GM21390 (cell line): ENCODE results near the gene VANGL2.

Experiments
- ATAC-seq: cut with Tn5 transposase; IDR thresholded peaks from one replicate; pipeline ENCODE4 v1.9.1; 2021; ENCODE audit not compliant: unreplicated experiment

Gene VANGL2

GRCh38 chr1:160400223-160400645 is at the start of gene VANGL2:
TSS of gene VANGL2 (plus strand) at chr1:160400564. CDS start at chr1:160415838, 15,274 bp downstream.
- no peak for ATAC-seq

GRCh38 chr1:160351629-160352028 is 48.7 kb upstream of the VANGL2 start:
- no peak for ATAC-seq

DNA sequence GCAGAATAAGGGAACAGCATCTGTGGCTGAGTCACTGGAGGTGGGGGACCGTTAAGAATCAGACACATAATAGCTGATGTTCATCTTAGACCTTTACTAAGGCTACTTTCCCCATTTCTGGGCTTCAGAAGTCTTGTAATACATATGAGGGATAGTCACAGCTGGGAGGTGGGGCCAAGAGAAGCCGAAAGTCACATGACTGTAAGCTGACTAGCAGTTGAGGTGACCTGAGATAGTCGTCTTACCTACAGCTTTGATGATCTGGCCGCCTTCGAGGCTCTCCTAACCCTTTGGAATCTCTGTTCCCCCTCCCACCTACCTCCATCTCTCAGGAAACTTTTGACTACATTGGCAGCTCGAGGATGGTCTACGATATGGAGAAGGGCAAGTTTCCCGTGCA is 47.8 kb upstream of the VANGL2 start:
- no peak for ATAC-seq

GRCh38 chr1:160353223-160353622 is 47.1 kb upstream of the VANGL2 start:
- ATAC-seq = no peak

DNA sequence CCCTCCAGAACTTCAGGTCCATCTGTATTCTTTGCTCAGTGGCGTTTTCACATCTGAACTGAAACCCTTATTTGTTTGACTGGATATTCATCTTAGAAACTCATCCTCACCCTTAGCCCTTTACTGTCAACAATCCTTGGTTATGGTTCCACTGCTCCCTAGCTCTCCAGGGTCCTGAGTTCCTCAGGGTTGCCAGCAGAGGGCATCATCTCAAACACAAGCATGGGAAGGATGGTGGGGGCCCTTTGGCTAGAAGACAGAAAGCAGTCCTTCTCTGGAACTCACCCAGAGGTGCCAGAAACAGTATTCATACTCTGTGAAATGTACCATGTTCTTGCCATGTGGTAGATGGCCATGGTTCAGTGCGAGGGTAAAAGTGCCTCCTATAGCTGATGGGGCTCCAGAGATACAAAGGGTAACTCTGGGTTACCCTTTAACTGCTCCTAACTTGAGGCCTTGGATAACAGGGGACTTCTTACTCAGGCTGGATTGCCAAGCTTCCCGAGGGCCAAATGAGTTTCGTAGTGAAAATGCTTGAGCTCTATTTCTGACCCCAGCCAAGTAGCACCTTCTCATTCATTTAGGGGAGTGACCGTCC is 45.9 kb upstream of the VANGL2 start:
- no peak for ATAC-seq

DNA sequence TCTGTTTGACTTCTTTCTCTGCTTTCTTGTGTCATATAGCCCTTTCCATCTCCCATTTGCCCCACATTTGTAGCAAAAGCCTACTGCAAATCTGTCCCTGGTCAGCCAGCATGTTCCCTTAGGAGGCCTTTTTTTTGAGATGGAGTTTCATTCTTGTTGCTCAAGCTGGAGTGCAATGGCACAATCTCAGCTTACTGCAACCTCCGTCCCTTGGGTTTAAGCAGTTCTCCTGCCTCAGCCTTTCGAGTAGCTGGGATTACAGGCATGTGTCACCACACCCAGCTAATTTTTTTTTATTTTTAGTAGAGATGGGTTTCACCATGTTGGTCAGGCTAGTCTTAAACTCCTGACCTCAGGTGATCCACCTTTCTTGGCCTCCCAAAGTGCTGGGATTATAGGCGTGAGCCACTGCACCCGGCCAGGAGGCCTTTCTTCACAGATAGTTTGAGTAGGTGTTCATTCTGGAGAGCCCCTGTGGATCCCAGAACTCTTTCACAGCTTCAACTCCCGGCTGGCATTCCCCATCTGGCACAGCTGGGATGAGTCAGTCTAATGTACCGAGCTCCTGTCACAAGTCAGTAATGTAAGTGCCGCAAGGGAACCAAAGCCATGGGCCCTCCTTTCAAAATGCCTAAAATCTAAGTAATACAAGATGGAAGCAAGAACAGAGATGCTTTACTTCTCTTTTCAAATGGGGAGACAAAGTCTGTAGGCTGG is 42.9 kb upstream of the VANGL2 start:
- ATAC-seq = no peak

GRCh38 chr1:160358073-160358472 is 42.3 kb upstream of the VANGL2 start:
- ATAC-seq = no peak

- ATAC-seq = no peak
These were observed 40.7 kb upstream of the VANGL2 start for GRCh38 chr1:160359559-160360226.

GRCh38 chr1:160360227-160360695 is 40.1 kb upstream of the VANGL2 start:
- no peak for ATAC-seq

DNA sequence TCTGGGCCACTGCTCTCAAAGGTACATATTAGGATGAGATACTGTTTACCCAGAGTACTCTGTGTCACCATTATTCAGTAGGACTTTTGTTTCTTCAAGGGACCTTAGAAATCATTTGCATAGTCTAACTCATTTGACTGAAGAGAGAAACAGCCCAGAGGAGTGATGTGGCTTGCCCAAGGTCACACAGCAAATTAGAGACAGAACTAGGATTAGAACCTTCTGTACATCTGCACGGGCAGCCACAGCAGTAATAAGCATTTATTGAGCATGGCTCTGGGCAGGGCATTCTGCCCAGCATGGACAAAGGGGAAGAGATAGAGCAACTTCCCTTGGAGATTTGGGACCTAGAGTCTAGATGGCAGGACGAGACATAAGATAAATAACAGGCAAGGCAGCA is 39.2 kb upstream of the VANGL2 start:
- no peak for ATAC-seq

- no peak for ATAC-seq
These were observed 38.6 kb upstream of the VANGL2 start for GRCh38 chr1:160361814-160362167.

DNA sequence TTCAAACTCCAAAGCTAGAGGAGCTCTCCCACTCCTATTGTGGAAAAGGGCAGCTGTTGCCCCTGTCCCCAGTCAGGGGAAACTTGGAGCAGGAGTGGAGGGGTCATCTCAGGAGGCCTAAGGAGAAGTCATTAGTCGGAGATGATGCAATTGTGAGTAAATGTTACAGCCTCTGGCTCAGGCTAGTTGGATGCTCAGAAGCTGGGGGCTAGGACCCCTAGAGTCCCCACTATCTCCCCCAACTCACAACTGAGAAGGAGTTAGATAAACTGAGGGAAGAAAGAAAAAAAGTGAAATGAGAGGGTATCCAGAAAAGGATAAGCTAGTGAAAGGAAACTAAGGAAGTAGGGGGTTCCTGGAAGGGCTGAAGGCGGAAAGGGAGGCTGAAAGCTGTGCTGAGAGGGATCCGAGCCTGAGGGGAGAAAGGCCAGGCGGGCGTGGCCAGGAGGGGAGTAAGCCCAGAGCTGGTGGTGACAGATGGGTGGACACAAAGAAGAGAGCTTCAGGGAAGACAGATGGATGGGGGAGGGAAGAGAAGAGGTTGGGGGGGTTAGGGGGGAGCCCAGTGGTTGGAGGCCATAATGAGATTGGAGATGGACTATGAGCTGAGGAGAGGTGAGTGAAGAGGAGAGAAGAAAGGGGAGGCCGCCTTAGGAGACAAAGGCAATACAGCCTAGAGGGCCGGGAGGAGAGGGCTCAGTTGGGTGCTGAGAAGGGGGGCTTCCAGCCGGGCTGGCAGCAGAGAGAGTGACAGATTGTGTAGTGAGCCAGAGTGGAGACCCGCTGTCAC is 38.0 kb upstream of the VANGL2 start:
- ATAC-seq = no peak

DNA sequence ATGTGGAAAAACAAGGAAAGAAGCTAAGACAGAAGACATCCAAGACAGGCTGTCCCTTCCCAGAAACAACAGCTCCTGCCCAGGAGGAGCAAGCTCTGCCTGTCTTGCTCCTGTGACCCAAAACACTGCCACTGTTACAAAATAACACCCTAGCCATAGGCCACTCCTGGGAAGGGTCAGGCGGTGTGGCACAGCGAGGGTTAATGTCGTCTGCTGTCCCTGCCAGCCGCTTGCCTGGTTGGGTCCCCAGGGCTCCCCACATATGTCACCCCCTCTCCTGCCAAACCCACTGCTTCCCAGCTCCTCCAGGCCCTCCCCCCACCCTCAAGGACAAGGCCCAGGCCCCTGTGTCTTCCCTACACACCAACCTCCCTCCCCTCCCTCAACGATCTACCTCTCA is 37.4 kb upstream of the VANGL2 start:
- ATAC-seq = no peak

DNA sequence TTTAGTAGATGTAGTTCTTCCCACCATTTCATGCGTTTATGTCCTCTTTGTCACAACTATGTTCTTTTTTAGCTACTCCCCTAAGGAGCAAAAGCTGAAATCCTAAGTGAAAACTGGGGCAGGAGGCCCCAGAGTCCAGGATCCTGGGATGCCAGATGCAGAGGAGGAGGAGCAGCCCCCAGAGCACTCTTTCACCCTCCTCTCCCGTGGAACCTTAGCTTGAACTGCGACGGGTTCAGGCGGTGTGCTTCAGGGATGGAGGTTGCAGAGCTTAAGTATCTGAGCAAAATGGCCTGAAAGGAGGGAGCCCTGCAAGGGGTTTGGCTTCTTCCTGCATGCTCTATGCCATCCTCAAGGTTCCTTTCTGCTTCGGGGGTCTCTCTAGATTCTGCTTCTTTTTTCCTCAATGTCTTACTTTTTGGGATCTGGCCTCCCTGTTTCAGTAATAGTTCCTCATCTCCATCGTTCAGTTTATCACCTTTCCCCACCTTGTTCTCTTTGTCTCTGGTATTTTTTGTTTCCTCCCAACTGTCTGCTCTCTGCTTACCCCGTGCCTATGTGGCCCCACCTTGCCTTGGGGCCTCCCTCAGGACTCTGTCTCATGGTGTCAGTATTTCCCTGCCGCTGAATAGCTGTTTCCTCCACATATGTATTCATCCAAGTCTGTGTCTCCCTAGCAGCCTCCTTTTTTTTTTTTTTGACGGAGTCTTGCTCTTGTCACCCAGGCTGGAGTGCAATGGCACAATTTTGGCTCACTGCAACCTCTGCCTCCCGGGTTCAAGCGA is 36.2 kb upstream of the VANGL2 start:
- ATAC-seq = no peak

- no peak for ATAC-seq
These were observed 35.0 kb upstream of the VANGL2 start for GRCh38 chr1:160365325-160365724.

- no peak for ATAC-seq
These were observed 33.4 kb upstream of the VANGL2 start, which contains the start of gene NHLH1 for GRCh38 chr1:160366731-160367515. TSS of gene NHLH1 (plus strand) at chr1:160367071. CDS start at chr1:160370732, 3,661 bp downstream.

DNA sequence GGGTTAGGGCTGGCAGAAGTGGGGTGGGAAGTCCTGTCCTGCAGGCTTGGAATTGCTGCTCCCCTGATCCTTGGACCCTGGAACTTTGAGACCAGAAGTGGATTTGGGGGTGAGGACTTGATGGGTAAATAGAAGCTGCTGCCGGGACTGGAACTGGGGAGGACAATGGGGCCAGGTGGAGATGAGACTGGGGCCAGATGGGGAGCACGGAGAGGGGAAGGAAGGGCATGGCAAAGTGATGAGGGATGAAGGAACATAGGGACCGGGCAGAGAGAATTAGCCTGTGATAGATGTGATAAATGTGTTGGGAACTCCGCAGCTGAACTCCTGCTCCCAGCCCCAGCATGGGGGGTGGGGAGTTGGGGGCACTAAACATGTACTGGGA is 32.9 kb upstream of the VANGL2 start:
- no peak for ATAC-seq

- no peak for ATAC-seq
These were observed 32.1 kb upstream of the VANGL2 start for GRCh38 chr1:160367934-160368923.

- no peak for ATAC-seq
These were observed 31.3 kb upstream of the VANGL2 start for GRCh38 chr1:160369087-160369486.
